Hematopoietic multipotent progenitor cell treated with erythropoietin and hydrocortisone succinate and interleukin-3 and kit ligand, for 17 days (in vitro differentiated cells): ENCODE data around the gene SLC43A3.

Experiments used
- DNase-seq: peaks from one replicate; pipeline ENCODE4 v3.0.0-alpha.2; 2015; ENCODE audit warnings: low spot score

SLC43A3 gene

DNA sequence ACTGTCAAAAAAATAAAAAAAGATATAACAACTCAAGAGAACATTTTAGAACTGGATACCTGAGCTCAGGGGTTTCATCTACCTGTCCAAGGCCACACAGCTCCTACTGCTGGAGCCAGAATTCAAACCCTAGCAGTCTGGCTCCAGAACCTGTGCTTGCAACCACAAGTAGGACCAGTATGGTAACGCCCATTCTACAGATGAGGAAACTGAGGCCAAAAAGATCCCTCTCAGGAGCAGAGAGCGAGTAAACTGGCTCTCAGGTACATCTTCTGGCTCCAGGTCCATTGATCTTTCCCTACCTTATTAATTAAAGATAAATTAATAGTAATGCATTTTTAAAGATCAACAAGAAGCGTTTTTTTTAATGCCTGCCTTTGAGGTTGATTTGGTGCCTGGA is 69.6 kb downstream of the SLC43A3 start:
- no peak for DNase-seq
